SHP77 treated with DMSO at 0.1 percent for 48 hours (cell line): Measurements from ENCODE around the gene CYTH2.
A peak's percentile ranks its signal among the peaks of the same experiment; 100 is the strongest.

Source experiments
- DNase-seq: peaks from one replicate; lab custom pipeline; 2025; lab: John Stamatoyannopoulos, UW

Gene CYTH2

GRCh38 chr19:48469289-48469881 is at the start of gene CYTH2:
TSS of gene CYTH2 (plus strand) at chr19:48469369. CDS start at chr19:48469508, 139 bp downstream.
- peak; percentile 23 for DNase-seq

GRCh38 chr19:48421548-48421947 is 47.6 kb upstream of the CYTH2 start:
- DNase-seq, result no peak

GRCh38 chr19:48424694-48425219 is 44.4 kb upstream of the CYTH2 start:
- DNase-seq, result no peak

GRCh38 chr19:48428670-48429069 is 40.5 kb upstream of the CYTH2 start:
- no peak for DNase-seq

- no peak for DNase-seq
Measured at GRCh38 chr19:48433337-48433736, 35.8 kb upstream of the CYTH2 start.

- DNase-seq, result no peak
Measured at GRCh38 chr19:48436586-48436985, 32.6 kb upstream of the CYTH2 start.

- no peak for DNase-seq
Measured at GRCh38 chr19:48441360-48442050, 27.7 kb upstream of the CYTH2 start.

GRCh38 chr19:48442116-48443035 is 26.8 kb upstream of the CYTH2 start:
- no peak for DNase-seq

GRCh38 chr19:48443256-48443655 is 25.9 kb upstream of the CYTH2 start:
- DNase-seq, result no peak

GRCh38 chr19:48443731-48444128 is 25.4 kb upstream of the CYTH2 start:
- DNase-seq, result no peak

- no peak for DNase-seq
Measured at GRCh38 chr19:48444129-48444935, 24.8 kb upstream of the CYTH2 start.

GRCh38 chr19:48444936-48445200 is 24.3 kb upstream of the CYTH2 start:
- DNase-seq, result no peak

GRCh38 chr19:48445256-48445605 is 23.9 kb upstream of the CYTH2 start:
- DNase-seq, result no peak

GRCh38 chr19:48445606-48446481 is 23.3 kb upstream of the CYTH2 start, which contains the start of gene GRWD1:
TSS of gene GRWD1 (plus strand) at chr19:48445983. CDS start at chr19:48446006, 23 bp downstream.
- peak; percentile 95 for DNase-seq

- DNase-seq, result no peak
Measured at GRCh38 chr19:48446579-48446978, 22.6 kb upstream of the CYTH2 start.

GRCh38 chr19:48448563-48448962 is 20.6 kb upstream of the CYTH2 start:
- DNase-seq, result no peak

GRCh38 chr19:48450441-48450840 is 18.7 kb upstream of the CYTH2 start:
- DNase-seq, result no peak

GRCh38 chr19:48450863-48451262 is 18.3 kb upstream of the CYTH2 start:
- no peak for DNase-seq

- no peak for DNase-seq
Measured at GRCh38 chr19:48451624-48452023, 17.5 kb upstream of the CYTH2 start.

- DNase-seq, result no peak
Measured at GRCh38 chr19:48452289-48453190, 16.6 kb upstream of the CYTH2 start.
